ENCODE data around the gene GALNT9. TPM values are rescaled to one million over a fixed set of nuclear protein-coding genes. Genes with fewer than 3 reads are reported as not detected.

GALNT9 gene
- polyA plus RNA-seq, 2 of the 4 experiments (the other 2 are of a cell fraction) = 0.66 to 2.8 TPM

DNA sequence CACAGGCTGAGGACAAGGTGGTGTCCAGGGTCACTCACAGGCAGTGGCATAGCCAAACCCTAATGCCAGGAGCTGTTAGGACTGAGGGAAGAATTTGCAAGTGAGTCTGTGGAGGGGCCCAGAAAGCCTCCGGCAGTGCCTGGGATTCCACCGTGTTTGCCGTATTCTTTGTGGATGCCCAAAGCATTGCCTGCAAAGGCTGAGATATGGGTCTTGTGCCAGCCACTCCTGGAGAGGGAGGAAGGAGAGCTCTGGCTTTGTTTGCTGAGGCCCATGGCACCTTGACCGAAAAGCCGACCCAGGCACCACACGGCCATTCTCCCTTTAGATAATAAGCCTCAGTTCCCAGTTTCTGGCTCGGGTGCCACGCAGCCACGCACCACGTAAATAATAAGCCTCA, 35.8 kb upstream of the GALNT9 start:
- H3K9me3 ChIP-seq = no peaks in the 10 kb centered on the region; the same call in 2 of the 3 replicates
- no peaks in the 10 kb centered on the region for H3K4me1 ChIP-seq
- no peak overlapping the region for H3K4me2 ChIP-seq
- WGBS (ENCODE audit: missing lambda C conversion rate) = 84% methylated on average over 10 of the region's 10 CpGs
- no peak for FAIRE-seq
- no peak overlapping the region for H3K4me3 ChIP-seq
- no peak for ATAC-seq
- ChIA-PET POLR2A (no interaction called here), CTCF (interaction anchor here (1.0 kb wide), 1 partner anchor 9 kb away, joined by 3 read pairs; no protein-coding TSS in a partner anchor)
- H3K27ac ChIP-seq = no peak overlapping the region
- TF ChIP-seq FOSB (CRISPR knock-in tag; IDR thresholded peaks at IDR 0.05) (no peak), CHD4 (IDR thresholded peaks at IDR 0.05; ENCODE audit: borderline replicate concordance) (no peak), TFCP2L1 (CRISPR knock-in tag; IDR thresholded peaks at IDR 0.05) (no peak), HOXB5 (CRISPR knock-in tag; IDR thresholded peaks at IDR 0.05) (no peak), JUNB (IDR thresholded peaks at IDR 0.05) (no peak), RCOR1 (IDR thresholded peaks at IDR 0.05; ENCODE audit: low read depth, low read length) (no peak), NFE2L2 (conservative IDR thresholded peaks at IDR 0.05; ENCODE audit: low read length) (no peak)
- TF ChIP-seq, protein P1, sequence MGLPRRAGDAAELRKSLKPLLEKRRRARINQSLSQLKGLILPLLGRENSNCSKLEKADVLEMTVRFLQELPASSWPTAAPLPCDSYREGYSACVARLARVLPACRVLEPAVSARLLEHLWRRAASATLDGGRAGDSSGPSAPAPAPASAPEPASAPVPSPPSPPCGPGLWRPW (IDR thresholded peaks at IDR 0.05) = no peak
- TF ChIP-seq, protein P2, sequence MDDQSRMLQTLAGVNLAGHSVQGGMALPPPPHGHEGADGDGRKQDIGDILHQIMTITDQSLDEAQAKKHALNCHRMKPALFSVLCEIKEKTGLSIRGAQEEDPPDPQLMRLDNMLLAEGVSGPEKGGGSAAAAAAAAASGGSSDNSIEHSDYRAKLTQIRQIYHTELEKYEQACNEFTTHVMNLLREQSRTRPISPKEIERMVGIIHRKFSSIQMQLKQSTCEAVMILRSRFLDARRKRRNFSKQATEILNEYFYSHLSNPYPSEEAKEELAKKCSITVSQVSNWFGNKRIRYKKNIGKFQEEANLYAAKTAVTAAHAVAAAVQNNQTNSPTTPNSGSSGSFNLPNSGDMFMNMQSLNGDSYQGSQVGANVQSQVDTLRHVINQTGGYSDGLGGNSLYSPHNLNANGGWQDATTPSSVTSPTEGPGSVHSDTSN (IDR thresholded peaks at IDR 0.05) = no peak
- DNase-seq (ENCODE audit: low read depth in 1 of 2, low spot score in 1 of 2) = no peak

DNA sequence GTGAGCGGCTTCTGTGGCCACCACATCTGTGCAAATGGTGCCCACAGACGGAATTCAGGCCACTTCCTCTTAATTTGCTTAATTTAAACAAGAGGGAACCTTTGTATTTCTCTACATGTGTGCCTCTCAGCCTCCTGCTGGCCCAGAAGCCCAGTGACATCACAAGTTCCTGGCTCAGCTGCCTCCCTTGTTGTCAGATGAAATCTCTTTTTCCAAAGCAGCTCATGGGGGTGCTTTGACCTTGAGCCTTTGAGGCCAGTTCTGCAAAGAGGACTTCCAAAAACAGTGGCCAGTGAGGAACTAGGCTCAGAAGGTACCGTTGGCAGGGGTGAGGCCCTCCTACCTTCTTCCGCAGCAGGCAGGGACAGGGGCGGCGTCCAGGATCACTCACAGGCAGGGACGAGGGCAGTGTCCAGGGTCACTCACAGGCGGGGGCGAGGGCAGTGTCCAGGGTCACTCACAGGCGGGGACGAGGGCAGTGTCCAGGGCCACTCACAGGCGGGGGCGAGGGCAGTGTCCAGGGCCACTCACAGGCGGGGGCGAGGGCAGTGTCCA, 35.0 kb upstream of the GALNT9 start:
- POLR2A ChIA-PET = no interaction called here
- Histone ChIP-seq H3K4me1 (no peaks in the 10 kb centered on the region), H3K4me2 (no peak overlapping the region), H3K4me3 (no peak overlapping the region), H3K9me3 (no peaks in the 10 kb centered on the region; the same call in 2 of the 3 replicates), H3K27ac (no peak overlapping the region)
- ATAC-seq (no peak), DNase-seq (ENCODE audit: low read depth in 1 of 2, low spot score in 1 of 2) (no peak), FAIRE-seq (no peak)
- 65% methylated on average over 4 of the region's 15 CpGs for WGBS (ENCODE audit: missing lambda C conversion rate)
- CTCF ChIA-PET = interaction anchor here (1.0 kb wide), 1 partner anchor 10 kb away, joined by 3 read pairs; no protein-coding TSS in a partner anchor
- TF ChIP-seq, protein P3, sequence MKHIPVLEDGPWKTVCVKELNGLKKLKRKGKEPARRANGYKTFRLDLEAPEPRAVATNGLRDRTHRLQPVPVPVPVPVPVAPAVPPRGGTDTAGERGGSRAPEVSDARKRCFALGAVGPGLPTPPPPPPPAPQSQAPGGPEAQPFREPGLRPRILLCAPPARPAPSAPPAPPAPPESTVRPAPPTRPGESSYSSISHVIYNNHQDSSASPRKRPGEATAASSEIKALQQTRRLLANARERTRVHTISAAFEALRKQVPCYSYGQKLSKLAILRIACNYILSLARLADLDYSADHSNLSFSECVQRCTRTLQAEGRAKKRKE (CRISPR knock-in tag; IDR thresholded peaks at IDR 0.05; ENCODE audit: low read depth) = no peak
- TF ChIP-seq GATA3 (IDR thresholded peaks at IDR 0.05; ENCODE audit: borderline replicate concordance) = no peak
- TF ChIP-seq RARB (CRISPR knock-in tag; IDR thresholded peaks at IDR 0.05) = no peak
- TF ChIP-seq EHMT2 (IDR thresholded peaks at IDR 0.05; ENCODE audit: low read depth) = no peak
- no peak for TF ChIP-seq ESRRA (IDR thresholded peaks at IDR 0.05; ENCODE audit: borderline replicate concordance, low read length)
- no peak for TF ChIP-seq HOXA7 (CRISPR knock-in tag; IDR thresholded peaks at IDR 0.05)
- TF ChIP-seq NPAS2 (CRISPR knock-in tag; IDR thresholded peaks at IDR 0.05; ENCODE audit: borderline replicate concordance) = no peak
- TF ChIP-seq FOXS1 (CRISPR knock-in tag; IDR thresholded peaks at IDR 0.05) = no peak
- TF ChIP-seq HEYL (CRISPR knock-in tag; IDR thresholded peaks at IDR 0.05) = no peak
- TF ChIP-seq ZSCAN20 (CRISPR knock-in tag; IDR thresholded peaks at IDR 0.05) = no peak
- no peak for TF ChIP-seq HOXB13 (CRISPR knock-in tag; IDR thresholded peaks at IDR 0.05; ENCODE audit: low read depth)
- TF ChIP-seq, protein P4, sequence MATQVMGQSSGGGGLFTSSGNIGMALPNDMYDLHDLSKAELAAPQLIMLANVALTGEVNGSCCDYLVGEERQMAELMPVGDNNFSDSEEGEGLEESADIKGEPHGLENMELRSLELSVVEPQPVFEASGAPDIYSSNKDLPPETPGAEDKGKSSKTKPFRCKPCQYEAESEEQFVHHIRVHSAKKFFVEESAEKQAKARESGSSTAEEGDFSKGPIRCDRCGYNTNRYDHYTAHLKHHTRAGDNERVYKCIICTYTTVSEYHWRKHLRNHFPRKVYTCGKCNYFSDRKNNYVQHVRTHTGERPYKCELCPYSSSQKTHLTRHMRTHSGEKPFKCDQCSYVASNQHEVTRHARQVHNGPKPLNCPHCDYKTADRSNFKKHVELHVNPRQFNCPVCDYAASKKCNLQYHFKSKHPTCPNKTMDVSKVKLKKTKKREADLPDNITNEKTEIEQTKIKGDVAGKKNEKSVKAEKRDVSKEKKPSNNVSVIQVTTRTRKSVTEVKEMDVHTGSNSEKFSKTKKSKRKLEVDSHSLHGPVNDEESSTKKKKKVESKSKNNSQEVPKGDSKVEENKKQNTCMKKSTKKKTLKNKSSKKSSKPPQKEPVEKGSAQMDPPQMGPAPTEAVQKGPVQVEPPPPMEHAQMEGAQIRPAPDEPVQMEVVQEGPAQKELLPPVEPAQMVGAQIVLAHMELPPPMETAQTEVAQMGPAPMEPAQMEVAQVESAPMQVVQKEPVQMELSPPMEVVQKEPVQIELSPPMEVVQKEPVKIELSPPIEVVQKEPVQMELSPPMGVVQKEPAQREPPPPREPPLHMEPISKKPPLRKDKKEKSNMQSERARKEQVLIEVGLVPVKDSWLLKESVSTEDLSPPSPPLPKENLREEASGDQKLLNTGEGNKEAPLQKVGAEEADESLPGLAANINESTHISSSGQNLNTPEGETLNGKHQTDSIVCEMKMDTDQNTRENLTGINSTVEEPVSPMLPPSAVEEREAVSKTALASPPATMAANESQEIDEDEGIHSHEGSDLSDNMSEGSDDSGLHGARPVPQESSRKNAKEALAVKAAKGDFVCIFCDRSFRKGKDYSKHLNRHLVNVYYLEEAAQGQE (IDR thresholded peaks at IDR 0.05) = no peak
- TF ChIP-seq EHF (CRISPR knock-in tag; IDR thresholded peaks at IDR 0.05) = no peak
- TF ChIP-seq MYC (IDR thresholded peaks at IDR 0.05; ENCODE audit: borderline replicate concordance, low read length) = no peak
- TF ChIP-seq EP300 (IDR thresholded peaks at IDR 0.05) = no peak
- TF ChIP-seq RNF2 (IDR thresholded peaks at IDR 0.05; ENCODE audit: borderline replicate concordance, low read depth) = no peak
- no peak for TF ChIP-seq SREBF2 (IDR thresholded peaks at IDR 0.05)
- no peak for TF ChIP-seq CHD4 (IDR thresholded peaks at IDR 0.05; ENCODE audit: borderline replicate concordance)

Measured in A549 (cell line).